Hematopoietic multipotent progenitor cell treated with erythropoietin and hydrocortisone succinate and interleukin-3 and kit ligand, for 15 days (in vitro differentiated cells): ENCODE results near the gene MLNR.

ENCODE experiments used
- DNase-seq: peaks from one replicate; pipeline ENCODE4 v3.0.0-alpha.2; 2015; ENCODE audit warnings: low spot score

Gene MLNR, protein sequence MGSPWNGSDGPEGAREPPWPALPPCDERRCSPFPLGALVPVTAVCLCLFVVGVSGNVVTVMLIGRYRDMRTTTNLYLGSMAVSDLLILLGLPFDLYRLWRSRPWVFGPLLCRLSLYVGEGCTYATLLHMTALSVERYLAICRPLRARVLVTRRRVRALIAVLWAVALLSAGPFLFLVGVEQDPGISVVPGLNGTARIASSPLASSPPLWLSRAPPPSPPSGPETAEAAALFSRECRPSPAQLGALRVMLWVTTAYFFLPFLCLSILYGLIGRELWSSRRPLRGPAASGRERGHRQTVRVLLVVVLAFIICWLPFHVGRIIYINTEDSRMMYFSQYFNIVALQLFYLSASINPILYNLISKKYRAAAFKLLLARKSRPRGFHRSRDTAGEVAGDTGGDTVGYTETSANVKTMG

DNA sequence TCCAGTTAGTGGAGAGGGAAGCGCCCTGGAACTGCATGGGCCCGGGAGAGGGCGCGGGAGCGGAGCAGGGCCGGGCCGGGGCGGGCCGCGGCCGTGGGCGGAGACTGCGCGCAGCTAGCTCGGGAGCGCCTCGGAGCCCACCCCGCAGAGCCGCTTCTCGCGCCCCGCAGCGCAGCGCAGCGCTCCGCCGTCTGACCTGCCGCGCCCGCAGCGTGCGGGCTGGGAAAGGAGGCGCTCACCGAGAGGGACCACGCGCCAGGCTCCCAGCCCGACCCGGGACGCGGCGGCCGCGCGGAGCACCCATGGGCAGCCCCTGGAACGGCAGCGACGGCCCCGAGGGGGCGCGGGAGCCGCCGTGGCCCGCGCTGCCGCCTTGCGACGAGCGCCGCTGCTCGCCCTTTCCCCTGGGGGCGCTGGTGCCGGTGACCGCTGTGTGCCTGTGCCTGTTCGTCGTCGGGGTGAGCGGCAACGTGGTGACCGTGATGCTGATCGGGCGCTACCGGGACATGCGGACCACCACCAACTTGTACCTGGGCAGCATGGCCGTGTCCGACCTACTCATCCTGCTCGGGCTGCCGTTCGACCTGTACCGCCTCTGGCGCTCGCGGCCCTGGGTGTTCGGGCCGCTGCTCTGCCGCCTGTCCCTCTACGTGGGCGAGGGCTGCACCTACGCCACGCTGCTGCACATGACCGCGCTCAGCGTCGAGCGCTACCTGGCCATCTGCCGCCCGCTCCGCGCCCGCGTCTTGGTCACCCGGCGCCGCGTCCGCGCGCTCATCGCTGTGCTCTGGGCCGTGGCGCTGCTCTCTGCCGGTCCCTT, at the start of gene MLNR:
Gene MLNR, plus strand, starts transcription at position 303 of the 820 bp plus-strand sequence. Its CDS starts 0 bp downstream, at position 303.
- no peak for DNase-seq

DNA sequence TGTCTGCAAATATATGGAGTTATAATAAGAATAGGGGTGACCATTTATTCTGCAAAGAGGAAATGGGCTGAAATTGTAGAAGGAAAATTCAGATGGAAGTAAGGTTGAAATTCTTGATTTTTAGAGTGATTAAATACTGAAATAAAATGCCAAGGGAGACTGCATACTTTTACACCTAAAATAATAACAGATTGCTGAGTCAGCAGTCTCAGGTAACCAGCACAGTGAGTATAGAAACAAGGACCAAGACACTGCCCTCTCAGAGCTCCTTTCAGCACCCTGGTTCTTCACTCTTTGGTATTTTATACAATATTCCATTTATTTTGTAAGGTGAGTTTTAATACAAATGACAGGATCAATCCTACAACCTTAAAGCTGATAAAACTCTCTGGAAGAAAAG, 48.8 kb upstream of the MLNR start:
- DNase-seq: no peak

DNA sequence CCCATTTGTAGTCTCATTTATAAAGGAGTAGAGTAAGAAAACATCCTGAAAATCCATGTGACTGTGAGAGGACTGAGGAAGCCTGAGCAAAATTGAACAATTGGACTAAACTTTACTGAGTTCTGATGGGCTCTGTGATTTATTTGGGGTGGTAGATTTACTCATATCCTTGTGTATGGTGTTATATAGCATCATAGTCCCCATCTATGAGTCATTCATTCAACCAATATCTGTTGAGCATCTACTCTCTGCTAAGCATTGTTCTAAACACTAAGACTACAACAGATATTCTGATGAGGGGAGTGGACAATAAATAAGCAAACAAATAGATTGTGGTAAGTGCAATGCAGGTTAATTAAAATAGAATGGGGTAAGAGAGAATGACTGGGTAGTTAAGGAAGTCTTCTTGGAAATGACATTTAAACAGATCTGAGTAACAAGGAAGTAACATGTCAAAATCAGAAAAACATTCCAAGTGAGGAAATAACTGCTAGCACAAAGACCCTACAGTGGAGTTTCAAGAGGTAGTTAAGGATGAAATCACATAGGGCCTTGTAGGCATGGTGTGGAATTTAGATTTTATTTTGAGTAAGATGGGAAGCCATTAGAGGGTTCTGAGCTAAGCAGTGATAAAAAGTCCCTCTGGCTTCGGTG, 36.3 kb upstream of the MLNR start:
- no peak for DNase-seq

DNA sequence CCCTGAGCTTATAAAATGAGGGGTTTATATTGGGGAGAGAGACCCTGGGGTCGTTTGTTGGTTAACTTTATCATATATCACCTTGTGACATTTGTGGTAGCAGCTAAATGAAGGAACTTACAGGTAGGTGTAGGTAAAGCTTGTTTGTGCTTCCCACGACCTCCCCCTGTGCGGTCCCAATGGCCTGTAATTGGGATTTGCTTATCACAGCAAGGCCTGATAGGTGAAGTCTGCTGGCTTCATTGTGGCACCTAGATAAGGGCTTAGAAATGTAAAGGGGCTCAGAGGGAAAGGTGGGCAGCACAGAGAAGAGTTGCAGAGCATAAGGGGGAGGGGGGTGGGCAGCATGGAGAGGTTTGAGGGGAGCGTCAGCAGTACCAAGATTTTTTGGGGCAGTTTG, 35.5 kb upstream of the MLNR start:
- DNase-seq: no peak

DNA sequence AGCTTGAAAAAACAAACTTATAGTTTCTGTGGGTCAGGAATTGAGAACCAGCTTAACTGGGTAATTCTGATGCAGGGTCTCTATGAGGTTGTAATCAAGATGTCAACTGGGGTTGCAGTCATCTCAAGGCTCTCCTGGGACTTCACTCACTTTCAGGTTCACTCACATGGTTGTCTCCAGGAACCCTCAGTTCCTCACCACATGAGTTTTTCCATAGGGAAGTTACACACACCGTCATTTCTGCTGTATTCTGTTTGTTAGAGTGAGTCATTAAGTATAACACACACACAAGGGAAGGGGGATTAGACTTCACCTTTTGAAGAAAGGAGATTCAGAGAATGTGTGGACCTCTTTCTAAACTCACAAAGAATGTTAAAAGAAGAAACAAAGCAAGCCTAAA, 34.9 kb upstream of the MLNR start:
- DNase-seq: no peak

DNA sequence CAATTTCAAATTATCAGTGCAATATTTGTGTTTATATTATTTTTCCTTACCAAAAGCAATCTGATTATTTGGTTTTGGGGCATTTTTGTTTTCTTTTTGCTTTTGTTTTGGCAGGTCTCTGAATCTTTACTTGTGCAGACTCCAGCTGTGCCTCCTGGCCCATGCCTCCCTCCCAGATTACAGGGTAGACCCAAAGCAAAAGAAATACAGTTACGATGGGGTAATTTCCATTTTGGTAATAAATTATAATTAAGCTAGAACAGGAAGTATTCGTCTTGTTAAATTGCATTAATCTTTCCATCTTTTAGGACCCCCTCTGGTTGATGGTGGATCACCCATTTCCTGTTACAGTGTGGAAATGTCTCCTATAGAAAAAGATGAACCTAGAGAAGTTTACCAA, 29.2 kb upstream of the MLNR start:
- DNase-seq: no peak

DNA sequence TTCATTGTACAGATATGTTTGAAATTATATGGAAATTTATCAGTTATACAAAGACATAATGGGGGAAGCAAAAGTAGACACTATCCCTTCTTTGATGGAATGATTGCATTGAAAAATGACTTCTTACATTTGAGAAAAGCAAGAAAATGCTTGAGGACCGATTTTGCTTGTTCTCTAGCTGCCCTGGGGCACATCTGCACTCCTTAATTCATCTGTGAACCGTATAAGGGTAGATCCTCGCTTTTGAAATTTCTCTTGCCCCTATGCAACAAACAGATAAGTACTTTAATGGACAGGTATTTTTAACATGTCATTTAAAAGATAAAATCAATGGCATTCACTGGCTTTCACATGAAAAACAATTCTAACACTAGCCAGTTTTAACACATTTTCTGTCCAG, 13.5 kb upstream of the MLNR start:
- no peak for DNase-seq

DNA sequence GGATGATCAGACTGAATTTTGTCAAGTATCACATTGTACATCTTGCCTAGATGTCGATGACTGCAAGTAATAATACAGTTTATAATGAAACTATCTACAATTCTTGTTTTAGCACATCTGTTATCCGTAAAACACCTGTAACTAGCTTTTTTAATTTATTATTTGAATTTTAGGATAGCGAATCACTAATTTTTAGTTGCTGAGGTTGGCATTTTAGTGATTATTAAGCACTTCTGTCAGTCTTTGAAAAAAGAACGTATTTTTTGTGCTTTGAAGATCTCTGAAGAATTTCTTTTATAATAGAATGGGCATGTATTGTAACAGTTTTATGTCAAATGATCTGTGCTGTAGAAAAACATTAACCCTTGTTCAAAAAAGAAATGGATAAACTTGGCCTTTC, 11.5 kb upstream of the MLNR start:
- no peak for DNase-seq

DNA sequence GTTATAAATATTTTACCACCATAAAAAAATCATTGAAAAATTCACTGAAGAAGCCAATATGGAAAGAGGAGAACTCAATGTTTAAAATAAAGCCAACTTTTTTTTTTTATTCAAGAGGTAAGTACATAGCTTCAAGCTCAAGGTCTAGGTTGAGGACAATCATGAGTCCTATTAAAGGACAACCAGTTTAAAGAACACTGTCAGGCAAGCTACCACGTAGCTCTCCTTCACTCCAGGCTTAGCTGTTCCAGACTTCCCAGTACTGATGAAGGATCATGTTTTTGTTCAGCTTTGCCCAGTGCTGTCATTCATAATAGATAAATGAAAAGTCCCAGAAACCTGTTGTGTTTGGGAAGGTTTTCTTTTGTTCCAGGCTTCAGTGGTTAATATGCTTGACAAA, 10.0 kb upstream of the MLNR start:
- DNase-seq: no peak

DNA sequence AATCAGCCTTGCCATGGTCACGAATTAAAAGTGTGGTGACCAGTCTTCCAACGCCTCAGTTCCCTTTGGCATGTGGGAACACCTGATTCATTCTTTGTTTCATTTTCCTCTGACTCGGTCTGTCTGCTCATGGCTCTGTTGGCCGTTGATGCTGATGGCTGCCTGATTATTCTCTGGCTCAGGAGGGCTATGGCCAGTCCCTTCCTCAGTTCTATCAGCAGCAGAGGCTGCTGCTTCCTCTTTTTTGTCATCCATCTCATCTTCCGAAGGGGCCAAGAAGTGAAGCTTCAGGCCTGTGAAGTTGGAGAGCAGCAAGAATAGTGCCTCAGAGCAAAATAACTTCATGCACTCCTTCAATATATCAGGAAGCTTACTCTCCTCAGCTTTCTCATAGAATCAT, 9.5 kb upstream of the MLNR start:
- no peak for DNase-seq

DNA sequence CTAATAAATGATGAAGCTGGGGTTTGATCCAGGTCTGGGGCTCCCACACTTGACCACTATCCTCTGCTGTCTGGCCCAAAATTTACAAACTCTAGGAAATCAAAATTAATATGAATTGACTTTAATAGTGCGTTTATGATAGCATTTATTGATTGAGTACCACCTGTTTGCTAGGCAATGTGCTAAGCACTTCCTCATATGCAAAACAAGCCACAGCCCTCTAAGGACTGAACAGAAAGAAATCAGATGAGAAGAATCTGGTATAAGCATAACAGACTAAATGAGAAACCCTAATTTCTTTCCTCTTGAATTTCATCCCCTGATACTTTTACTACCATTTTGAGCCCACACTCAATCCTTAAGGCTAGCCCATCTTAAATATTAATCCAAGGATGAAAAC, 6.6 kb upstream of the MLNR start:
- DNase-seq: no peak

DNA sequence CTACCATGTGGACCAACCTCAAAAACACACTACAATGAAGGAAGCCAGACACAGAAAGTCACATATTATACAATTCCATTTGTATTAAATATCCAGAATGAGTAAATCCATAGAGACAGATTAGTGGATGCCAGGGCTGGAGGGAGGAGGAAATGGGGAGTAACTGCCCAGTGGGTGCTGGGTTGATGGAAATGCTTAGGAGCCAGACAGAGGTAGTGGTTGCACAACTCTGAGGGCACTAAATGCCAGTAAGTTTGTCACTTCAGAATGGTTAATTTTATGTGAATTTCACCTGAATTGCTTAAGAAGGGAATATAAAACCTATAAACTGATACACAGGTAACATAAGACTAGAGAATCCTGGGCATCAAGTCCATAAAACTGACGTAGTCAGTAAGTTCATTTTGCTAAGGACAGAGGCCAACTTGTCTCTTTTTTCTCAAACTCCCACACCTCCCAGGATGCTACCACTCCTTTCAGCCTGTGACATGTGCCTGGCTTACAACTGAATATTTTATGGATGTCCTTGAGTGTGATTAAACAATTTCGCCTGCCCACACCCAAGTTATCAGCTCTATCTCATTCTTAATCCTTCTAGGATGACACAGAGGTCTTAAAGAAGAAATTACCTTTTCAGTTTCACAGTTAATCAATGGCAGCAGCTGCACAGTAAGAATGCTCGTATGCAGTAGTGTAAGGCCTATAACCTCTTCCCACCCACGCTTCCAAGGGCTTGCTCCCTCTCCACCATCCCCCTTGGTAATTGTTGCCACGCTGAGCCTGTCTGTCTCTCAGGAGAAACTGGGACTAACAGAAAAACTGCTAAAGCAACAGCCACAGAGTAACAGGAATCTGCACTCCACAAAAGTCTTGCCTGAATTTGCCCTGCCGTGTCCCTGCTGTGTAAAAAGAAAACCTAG, 5.9 kb upstream of the MLNR start:
- DNase-seq: no peak

DNA sequence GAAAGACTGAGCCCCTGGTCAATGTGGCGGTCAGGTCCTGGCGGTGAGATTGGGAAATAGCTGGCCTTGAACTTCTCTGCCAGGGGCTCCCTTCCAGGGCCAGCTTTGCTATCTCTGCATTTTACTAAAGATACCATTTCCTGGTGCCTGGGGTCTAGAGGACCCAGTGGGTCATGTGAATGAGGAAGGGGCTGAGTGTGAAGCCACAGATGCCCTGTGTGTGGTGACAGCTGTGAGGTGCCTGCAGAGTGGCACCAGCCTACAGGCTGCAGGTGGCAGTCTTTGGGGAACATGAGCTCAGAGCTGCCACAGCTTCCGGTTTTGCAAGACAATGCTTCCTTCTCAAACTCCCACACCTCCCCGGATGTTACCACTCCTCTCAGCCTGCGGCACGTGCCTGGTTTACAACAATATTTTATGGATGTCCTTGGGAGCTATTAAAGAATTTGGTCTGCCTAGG, 5.2 kb upstream of the MLNR start:
- no peak for DNase-seq

DNA sequence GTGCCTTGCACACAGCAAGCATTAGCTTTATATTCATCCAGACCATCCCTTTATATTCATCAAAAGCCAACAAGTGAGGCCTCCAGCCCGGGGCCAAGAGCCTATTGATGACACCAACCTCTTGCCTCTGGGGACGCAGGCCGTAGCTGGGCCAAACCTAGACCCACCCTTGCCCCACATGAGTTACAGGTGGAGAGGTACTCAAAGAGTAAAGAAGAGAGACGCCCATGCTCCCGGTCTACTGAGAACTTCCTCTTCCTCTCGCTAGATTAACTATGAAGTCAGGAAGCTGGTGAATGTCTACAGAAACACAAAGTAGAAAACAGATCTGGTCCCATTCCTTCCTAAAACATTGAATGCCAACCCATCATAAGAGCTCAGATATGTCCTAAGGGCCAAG, 3.8 kb upstream of the MLNR start:
- no peak for DNase-seq

DNA sequence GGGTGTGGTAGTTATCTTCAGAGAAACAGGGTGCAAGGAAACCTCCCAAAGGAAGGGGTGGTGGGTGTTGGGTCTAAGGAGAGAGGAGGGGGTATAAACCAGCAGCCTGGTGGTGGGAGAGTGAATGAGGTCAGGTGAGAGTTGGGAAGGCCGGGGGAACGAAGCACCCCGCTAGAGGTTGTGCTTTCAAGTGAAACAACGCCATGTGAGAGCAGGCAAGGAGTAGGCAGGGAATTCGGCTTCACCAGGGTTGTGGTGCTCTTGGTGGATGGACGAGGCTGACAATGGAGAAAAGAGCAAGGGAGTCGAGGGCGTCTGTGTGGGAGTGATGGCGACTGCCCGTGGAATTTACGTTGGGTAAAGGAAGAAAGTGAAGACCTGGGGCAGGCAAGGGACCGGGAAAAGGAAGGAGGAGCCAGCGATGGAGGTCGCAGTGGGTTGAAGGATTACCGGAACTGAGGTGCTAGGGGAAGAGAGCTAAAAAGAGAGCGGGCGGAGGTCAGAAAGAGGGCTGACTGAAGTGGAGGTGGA, 2.1 kb upstream of the MLNR start:
- no peak for DNase-seq

DNA sequence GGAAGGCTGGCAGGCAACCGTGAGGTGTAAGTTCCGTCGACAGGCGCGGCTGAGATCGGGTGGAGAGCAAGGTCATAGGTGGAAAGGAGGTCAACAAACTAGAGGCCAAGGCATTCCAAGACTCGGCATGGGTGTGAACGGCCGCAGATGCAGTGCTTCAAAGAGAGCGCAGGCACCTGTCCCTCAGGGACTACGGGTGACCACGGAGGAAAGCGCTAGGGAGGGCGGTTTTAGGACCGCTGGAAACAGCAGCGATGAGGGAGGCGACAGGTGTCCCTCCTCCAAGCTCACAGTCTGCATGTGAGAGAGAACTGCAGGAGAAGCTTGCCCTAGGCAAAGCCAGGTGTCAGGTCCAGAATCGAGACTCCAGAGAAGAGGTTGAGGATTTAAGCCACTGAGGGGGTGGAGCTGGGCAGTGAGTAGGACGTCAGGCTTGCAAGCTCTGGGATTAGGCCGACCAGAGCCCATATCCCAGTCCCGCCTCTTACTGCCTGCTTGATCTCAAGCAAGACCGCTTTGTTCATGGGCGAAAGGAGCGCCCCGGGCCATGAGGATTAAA, 1.6 kb upstream of the MLNR start:
- DNase-seq: no peak

DNA sequence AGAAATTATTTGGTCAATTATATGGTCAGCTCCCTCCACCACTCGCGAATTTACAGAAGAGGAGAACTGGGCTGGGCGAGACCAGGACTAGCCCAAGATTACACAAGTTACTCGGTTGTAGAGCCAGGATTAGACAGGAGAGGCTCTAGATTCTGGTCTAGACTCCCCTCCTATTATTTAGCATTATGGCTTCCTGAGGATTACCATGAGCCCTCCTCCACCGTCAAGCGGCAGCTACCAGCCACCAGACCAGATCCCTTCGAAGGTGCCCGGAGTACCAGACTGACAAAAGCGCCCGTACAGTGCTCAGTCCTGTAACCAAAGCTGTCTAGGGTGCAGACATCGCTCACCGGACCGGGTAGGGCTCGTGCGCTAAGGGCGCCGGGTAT, 497 bp upstream of the MLNR start:
- no peak for DNase-seq

DNA sequence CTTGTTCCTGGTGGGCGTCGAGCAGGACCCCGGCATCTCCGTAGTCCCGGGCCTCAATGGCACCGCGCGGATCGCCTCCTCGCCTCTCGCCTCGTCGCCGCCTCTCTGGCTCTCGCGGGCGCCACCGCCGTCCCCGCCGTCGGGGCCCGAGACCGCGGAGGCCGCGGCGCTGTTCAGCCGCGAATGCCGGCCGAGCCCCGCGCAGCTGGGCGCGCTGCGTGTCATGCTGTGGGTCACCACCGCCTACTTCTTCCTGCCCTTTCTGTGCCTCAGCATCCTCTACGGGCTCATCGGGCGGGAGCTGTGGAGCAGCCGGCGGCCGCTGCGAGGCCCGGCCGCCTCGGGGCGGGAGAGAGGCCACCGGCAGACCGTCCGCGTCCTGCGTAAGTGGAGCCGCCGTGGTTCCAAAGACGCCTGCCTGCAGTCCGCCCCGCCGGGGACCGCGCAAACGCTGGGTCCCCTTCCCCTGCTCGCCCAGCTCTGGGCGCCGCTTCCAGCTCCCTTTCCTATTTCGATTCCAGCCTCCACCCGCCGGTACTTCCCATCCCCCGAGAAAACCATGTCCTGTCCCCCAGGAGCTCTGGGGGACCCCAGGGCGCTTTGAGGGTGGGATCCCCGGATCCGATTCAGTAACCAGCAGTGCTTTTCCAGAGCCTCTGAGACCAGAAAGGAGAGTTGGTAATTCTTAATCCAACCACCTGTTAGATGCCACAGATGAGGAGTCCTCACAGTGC, 885 bp downstream of the MLNR start:
- no peak for DNase-seq

DNA sequence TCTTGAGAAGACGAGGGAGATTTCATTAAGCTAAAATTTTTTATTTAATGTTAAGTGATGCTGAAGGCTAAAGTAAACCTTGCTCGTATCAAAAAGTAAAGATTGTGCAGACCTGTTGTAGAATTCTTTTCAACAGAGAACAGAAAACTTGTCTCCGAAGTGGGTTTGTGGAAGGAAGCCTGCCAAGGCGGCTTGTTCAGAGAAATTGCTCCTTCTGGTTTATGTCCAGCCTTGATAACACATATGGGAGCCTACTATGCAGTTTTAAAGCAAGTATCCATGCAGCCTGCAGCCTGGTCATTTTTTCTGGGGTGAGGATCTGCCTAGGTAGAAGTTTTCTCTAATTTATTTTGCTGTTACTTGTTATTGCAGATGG, 1.4 kb downstream of the MLNR start:
- DNase-seq: no peak

DNA sequence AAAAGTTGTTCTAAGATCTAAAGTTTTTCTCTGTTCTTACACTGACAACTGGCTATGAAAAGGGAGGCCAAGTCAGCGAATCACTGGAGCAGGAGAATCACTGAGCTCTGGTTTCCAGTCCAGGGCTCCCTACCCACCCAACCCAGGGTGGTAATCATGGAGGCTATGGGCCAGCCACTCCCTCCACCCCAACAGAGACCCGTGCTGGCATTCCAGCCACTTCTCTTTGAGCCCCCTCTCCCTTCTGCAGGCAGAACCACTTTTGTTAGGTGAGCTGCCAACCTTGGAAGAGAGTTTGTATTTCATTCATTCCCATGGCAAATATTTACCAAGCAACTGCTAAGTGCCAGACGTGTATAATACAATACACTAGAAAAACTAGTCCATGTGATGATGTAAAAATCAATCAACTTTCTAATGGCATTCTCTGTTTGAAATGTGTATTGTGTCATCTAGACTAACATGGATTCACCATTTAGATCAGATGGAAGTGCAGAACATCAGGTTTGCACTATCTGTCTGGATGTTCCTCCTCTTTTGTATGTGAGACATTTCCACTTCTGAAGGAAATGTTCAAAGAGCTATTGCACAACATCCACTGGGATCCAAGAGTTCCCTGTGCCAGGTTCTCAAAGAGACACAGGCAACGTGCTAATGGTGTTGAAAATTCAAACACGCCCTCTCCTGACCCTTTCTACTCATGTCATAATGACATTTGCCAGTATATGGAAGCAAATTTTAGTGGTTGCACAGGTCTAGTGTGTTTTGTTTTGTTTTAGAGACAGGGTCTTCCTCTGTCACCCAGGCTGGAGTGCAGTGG, 5.3 kb downstream of the MLNR start:
- no peak for DNase-seq
